Lung (tissue), 12 donors: ENCODE data around the gene DDX49. TPM values are rescaled to one million over a fixed set of nuclear protein-coding genes. Genes with fewer than 3 reads are reported as not detected.

Experiments used
- ATAC-seq: fragments of 200-7000 bp; cut with Tn5 transposase; one replicate; pipeline ENCODE4 v1.9.1; 2020; ENCODE audit warnings: moderate number of reproducible peaks; ENCODE audit not compliant: insufficient read depth, low FRiP score
- DNase-seq, 3 donors: peaks; one replicate each; pipeline ENCODE4 v3.0.0-alpha.2; 2013 to 2017
- H3K27ac ChIP-seq, 2 donors: one replicate each; pipeline ENCODE4 v1.5.1; 2013; ENCODE audit warnings: mild to moderate bottlenecking in 2 of 2, moderate library complexity in 2 of 2, control low read depth in 1 of 2, inconsistent platforms in 1 of 2, low read depth in 1 of 2, low read length in 1 of 2
- H3K27me3 ChIP-seq, 3 donors: one replicate each; pipeline ENCODE4 v1.5.1; 2013; ENCODE audit warnings: low read length in 2 of 3; ENCODE audit not compliant: control insufficient read depth in 3 of 3, insufficient read depth in 3 of 3
- H3K36me3 ChIP-seq, 4 donors: one replicate each; pipeline ENCODE4 v1.5.1; 2013; ENCODE audit warnings: low read length in 4 of 4, mild to moderate bottlenecking in 1 of 4, moderate library complexity in 1 of 4; ENCODE audit not compliant: control insufficient read depth in 4 of 4, insufficient read depth in 4 of 4
- H3K4me1 ChIP-seq, 5 donors: one replicate each; pipeline ENCODE4 v1.5.1; 2013; ENCODE audit warnings: low read length in 5 of 5, mild to moderate bottlenecking in 2 of 5, moderate library complexity in 1 of 5; ENCODE audit not compliant: control insufficient read depth in 5 of 5, insufficient read depth in 5 of 5
- H3K4me3 ChIP-seq: one replicate; pipeline ENCODE4 v1.5.1; 2013; ENCODE audit warnings: mild to moderate bottlenecking, control low read depth, moderate library complexity
- H3K9ac ChIP-seq, 2 donors: one replicate each; pipeline ENCODE4 v1.5.1; 2013; ENCODE audit warnings: low read length in 2 of 2, control low read depth in 1 of 2; ENCODE audit not compliant: insufficient read depth in 1 of 2
- H3K9me3 ChIP-seq, 4 donors: one replicate each; pipeline ENCODE4 v1.5.1; 2013; ENCODE audit warnings: low read length in 3 of 4, mild to moderate bottlenecking in 1 of 4, moderate library complexity in 1 of 4; ENCODE audit not compliant: control insufficient read depth in 4 of 4, insufficient read depth in 3 of 4
- CTCF ChIP-seq: IDR thresholded peaks from 2 replicates; pipeline ENCODE4 v1.5.1; 2012; ENCODE audit warnings: mild to moderate bottlenecking; ENCODE audit errors: control extremely low read depth, extremely low read depth
- WGBS, 2 donors: extraction: QIAGEN DNeasy Blood & Tissue Kit; methylation state at CpG; one replicate each; pipeline ENCODE4 v1.1.7; 2013; 5-methylcytosine and 5-hydroxymethylcytosine counted together
- polyA plus RNA-seq, 2 donors: library from polyadenylated mRNA; stranded (reverse); fragments of 200-250 nt; gene quantifications; one replicate each; pipeline ENCODE4 v1.2.1, GENCODE V29; 2013
- total RNA-seq, 2 donors: library from RNA; depleted of rRNA in 1 of 2; stranded (reverse); fragments of >200 nt in 1 of 2; gene quantifications; one replicate each; pipeline ENCODE4 v1.2.1, GENCODE V29; 2014 to 2021
- donor health status: control.
- donor health status: control.
- donor health status: Bipolar disorder and iron deficiency.
- donor health status: healthy.
- donor health status: DM: yes; HTN: yes; CAD: no.

DDX49 gene
- total and polyA plus RNA-seq, 4 donors: 32.2 to 69.1 (median 56.2) TPM

DNA sequence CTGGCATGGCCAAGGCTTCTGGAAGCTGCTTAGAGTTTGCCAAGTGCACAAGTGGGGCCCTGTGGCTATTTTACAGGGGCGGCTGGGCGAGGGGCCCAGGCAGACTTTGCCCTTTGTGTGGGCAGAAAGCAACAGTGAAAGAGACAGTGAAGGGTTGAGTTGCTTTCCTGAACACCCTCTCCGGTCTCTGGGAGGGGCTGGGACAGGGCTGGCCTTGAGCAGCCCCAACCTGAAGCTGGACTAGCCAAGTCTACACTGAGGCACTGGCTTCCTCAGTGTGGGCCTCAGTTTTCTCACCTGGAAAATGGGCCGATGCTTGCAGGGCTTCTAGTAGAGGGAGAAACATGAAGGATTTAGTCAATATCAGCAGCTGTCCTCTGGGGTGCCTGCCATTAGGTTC lies 23.9 kb downstream of the DDX49 start:
- no peaks in the 10 kb centered on the region for H3K27me3 ChIP-seq
- H3K4me1 ChIP-seq: peaks cover 0 to 12% (median 4%) of the 10 kb centered on the region in 5 donors
- no peak overlapping the region for H3K4me3 ChIP-seq
- no peaks in the 10 kb centered on the region for H3K9me3 ChIP-seq
- H3K27ac ChIP-seq: no peak overlapping the region
- H3K9ac ChIP-seq: no peak overlapping the region
- ATAC-seq (no peak), DNase-seq (no peak)
- no peak for TF ChIP-seq CTCF
- WGBS, 2 donors: 90 to 91% methylated on average over 4 of the region's 4 CpGs
- no peaks in the 10 kb centered on the region for H3K36me3 ChIP-seq

DNA sequence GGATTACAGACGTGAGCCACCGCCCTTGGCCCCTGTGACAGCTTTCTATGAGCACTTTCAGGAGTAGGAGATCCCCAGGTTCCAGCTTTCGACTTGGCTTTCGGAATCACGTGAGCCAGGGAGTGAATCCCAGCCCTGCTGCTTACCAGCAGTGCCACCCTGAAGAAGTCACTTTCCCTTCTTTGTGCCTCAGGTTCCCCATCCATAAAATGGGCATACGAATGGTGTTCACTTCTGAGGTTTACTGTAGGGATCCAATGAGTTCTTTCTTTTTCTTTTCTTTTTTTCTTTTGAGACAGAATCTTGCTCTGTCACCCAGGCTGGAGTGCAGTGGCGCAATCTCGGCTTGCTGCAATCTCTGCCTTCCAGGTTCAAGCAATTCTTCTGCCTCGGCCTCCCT lies 25.8 kb downstream of the DDX49 start:
- Histone ChIP-seq H3K27me3 (no peaks in the 10 kb centered on the region), H3K4me3 (no peak overlapping the region), H3K4me1 (peaks cover 0 to 3% (median 3%) of the 10 kb centered on the region in 5 donors), H3K9me3 (no peaks in the 10 kb centered on the region), H3K9ac (no peak overlapping the region), H3K27ac (no peak overlapping the region), H3K36me3 (no peaks in the 10 kb centered on the region)
- no peak for DNase-seq
- TF ChIP-seq CTCF: no peak
- ATAC-seq: no peak
- WGBS, 2 donors: 88 to 89% methylated on average over 9 of the region's 9 CpGs

GRCh38 chr19:18946335-18946734 lies 26.8 kb downstream of the DDX49 start:
- peaks cover 0 to 3% (median 3%) of the 10 kb centered on the region in 5 donors for H3K4me1 ChIP-seq
- H3K27me3 ChIP-seq: no peaks in the 10 kb centered on the region
- no peak overlapping the region for H3K9ac ChIP-seq
- no peak for TF ChIP-seq CTCF
- no peaks in the 10 kb centered on the region for H3K9me3 ChIP-seq
- no peaks in the 10 kb centered on the region for H3K36me3 ChIP-seq
- no peak overlapping the region for H3K4me3 ChIP-seq
- no peak overlapping the region for H3K27ac ChIP-seq
- DNase-seq (no peak), ATAC-seq (no peak)

DNA sequence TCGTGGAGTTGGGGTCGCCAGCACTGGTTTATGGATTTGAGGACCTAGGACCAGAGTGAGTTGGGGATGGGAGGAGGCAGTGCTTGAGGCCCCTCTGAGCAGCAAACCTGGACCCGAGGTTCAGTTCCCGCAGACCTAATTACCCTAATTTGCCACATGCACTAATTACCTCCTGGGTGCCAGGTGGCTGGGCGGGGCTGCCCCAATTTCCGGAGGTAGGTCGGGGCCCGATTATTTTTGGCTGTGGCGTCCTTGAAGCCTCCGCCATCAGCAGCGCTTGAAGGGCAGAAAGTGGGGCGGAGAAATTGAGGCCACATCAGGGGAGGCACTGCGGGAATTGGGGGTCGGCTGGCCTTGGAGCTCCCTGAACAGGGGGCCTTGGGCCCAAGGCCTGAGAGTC lies 27.4 kb downstream of the DDX49 start:
- no peak for ATAC-seq
- H3K9me3 ChIP-seq: no peaks in the 10 kb centered on the region
- no peak overlapping the region for H3K9ac ChIP-seq
- H3K4me1 ChIP-seq: no peaks in the 10 kb centered on the region
- no peak for TF ChIP-seq CTCF
- no peaks in the 10 kb centered on the region for H3K36me3 ChIP-seq
- no peak overlapping the region for H3K4me3 ChIP-seq
- H3K27me3 ChIP-seq: no peaks in the 10 kb centered on the region
- 88 to 94% methylated on average over 14 of the region's 14 CpGs for WGBS, 2 donors
- H3K27ac ChIP-seq: no peak overlapping the region
- DNase-seq: no peak
